NCI-H1694 (cell line): ENCODE results near the gene FBXO5.

Experiments
- DNase-seq: peaks from one replicate; lab custom pipeline; 2025; lab: John Stamatoyannopoulos, UW

FBXO5 gene

DNA sequence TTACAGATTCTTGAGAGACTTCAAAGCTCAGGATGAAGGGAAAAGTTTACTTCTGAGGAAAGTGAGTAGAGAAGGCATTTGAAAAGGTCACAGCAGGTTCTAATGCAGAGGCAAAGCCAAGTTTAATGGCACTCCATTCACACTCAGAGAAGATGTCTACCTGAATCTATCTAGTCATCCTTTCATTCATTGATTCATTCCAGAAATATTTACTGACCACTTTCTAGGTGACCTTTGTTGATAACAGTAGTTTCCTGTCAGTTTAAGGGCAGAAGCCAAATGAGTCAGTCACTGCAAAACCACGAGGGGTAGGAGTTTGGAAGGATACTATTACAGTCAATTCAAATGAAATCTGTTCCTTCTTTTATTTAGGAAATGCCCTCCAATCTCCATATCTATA lies 30.8 kb downstream of the FBXO5 start:
- no peak for DNase-seq

DNA sequence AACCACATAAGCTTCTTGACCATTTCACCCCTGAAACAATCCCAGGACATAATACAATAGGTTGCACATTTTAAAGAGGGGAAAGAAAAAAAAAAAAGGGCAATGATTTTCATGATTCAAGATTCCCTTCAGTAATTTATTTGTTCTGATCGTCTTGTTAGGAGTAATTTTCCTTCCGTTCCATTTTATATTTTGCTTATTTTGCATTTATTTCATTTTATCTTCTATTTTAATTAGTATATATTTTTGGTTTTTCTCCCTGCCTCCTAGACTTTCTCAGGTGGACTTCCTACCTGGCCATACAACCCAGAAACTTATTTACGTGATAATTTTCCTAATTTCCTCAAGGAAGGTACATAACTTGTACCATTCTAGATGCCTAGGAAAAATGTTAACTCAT lies 32.6 kb downstream of the FBXO5 start:
- no peak for DNase-seq

DNA sequence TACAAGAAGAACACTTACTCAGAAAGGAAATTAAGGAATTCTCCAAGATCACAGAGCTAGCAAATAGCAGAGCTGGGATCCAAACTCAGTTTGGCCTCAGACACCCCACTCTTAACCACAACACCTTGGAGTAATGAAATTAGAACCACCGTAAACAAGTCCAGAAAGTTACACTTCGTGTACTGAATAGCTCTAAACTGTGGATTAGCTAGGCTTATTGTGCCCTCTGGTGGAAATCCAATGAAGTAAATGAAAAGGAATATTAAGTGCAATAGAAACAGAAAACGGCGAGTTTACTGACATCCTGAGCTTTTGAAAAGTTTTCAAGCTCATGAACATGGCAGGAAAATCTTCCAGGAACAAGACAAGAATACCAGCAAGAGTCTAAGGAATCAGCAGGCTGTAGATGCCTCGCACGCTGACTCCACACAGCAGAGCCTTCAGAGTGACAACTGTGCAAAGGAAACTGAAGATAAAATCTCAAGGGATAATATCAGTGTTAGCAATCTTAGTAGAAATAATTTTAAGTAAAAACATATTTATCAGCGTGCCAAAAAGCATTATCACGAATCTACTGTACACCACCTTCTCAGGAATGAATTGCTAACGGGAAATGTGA lies 34.6 kb downstream of the FBXO5 start:
- peak; percentile 39 for DNase-seq

- no peak for DNase-seq
Measured at GRCh38 chr6:152946995-152947394, 35.8 kb downstream of the FBXO5 start.

- no peak for DNase-seq
Measured at GRCh38 chr6:152946484-152946883, 36.4 kb downstream of the FBXO5 start.

- no peak for DNase-seq
Measured at GRCh38 chr6:152943260-152943897, 39.5 kb downstream of the FBXO5 start.

DNA sequence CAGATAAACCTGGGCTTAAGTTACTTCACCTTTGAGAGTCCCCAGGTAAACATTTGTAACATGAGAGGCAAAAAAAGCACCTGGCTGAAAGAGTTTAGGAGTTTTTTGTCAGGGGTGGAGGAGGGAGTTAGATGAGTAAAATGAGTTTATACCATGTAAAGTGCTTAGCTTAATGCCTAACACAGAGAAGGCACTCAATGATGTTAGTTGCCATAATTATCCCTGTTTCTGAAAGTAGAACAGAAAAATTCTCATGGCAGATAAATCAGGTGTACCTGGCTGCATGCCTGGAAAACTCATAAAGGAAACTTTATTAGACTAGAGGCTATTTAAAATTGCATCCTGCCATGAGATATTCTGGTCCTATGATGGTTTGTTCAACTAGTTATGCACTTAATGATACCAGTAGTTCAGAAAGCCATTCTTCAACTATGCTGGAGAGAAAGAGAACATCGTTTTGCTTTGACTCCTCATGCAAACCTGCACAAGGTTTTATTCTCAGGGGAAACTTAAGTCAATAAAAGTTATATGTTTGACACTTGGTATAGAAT lies 40.4 kb downstream of the FBXO5 start:
- no peak for DNase-seq

DNA sequence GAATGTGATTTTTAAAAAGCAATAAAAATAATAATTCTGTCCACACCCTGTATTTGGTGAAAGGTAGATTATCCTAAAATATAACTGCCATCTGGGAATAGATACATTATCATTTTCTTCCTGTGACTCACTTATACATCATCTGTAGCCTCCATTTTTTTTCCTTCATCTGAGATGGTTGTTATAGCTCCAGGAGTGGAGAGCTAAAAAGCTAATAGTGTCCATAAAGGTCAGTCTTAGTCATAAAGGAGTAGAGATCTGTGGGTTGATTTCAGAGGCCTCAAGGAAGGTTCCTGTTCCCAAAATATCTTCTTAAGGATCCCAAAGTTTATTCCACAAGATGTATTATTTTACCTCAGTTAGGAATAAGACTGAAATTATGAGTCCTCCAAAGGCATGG lies 41.1 kb downstream of the FBXO5 start:
- DNase-seq = no peak

DNA sequence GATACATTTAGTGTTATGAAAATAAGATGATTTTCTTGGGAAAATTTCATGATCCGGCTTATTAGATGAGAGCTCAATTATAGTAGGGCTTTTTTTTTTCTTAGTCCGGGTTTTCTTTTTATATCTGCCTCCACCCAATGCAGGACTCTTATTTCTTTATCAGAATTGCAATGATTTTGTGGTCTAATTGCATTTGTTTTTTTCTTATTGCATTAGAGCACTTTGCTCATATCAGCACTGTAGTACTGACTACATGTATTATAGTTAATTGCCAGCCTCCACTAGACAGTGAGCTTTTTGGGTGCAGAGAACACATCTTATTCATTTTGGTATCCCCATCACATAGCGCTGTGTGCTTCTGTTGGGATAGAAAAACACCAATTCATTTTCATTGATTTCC lies 50.0 kb downstream of the FBXO5 start:
- DNase-seq = no peak

GRCh38 chr6:152922706-152923105 lies 60.1 kb downstream of the FBXO5 start:
- no peak for DNase-seq
